ENCODE results near the gene RHBDF1.

DNA sequence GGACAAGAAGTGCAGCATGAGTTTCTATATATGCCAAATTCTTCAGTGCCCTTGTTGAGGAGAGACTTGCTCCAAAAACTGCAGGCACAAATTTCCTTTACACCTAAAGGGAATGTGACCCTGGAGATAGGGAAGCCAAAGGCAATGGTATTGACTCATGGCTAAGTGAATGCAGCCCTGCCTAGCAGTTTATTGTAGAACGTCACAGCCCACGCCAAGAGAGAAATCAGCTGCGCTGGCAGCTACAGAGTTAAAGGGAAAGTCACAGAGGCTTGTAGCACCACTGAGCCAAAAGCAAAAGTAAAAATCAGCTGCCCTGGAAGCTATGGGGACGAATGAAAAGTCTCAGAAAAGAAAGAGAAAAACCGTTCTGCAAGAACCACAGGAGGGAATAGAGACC lies 29.1 kb downstream of the RHBDF1 start:
- no peak for TF ChIP-seq TAF1 (IDR thresholded peaks at IDR 0.05; ENCODE audit: borderline replicate concordance, low read depth, low read length)
- no peak for TF ChIP-seq POLR2A (IDR thresholded peaks at IDR 0.05; ENCODE audit: low read depth, low read length)
- no peak for TF ChIP-seq POLR2AphosphoS5 (IDR thresholded peaks at IDR 0.05; ENCODE audit: low read depth, low read length)
